Measurements from ENCODE around the gene VAV3.

The VAV3 gene

DNA sequence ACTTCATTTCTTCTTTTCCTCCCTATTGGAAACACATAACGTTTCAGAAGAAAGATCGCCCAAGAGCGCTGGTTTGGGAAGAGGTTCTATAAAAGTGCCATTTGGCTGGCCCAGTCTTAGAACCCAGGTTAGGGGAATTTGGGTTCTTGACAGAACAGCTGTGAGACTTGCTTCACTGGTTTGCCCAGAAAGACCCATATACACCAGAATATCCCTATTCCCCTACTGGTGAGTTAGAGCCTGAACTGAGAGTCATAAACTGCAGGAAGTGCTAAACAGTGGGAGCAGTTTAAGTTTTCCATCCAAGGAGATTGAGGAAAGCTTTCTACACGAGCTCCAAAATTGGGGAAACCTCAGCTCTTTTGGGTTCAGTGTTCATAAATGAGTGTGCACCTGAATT lies 275.2 kb downstream of the VAV3 start:
- DNase-seq (ENCODE audit: low read depth): no peak
- TF ChIP-seq, protein P1, sequence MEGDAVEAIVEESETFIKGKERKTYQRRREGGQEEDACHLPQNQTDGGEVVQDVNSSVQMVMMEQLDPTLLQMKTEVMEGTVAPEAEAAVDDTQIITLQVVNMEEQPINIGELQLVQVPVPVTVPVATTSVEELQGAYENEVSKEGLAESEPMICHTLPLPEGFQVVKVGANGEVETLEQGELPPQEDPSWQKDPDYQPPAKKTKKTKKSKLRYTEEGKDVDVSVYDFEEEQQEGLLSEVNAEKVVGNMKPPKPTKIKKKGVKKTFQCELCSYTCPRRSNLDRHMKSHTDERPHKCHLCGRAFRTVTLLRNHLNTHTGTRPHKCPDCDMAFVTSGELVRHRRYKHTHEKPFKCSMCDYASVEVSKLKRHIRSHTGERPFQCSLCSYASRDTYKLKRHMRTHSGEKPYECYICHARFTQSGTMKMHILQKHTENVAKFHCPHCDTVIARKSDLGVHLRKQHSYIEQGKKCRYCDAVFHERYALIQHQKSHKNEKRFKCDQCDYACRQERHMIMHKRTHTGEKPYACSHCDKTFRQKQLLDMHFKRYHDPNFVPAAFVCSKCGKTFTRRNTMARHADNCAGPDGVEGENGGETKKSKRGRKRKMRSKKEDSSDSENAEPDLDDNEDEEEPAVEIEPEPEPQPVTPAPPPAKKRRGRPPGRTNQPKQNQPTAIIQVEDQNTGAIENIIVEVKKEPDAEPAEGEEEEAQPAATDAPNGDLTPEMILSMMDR (conservative IDR thresholded peaks at IDR 0.05; ENCODE audit: low read depth, low read length): no peak
- no peak overlapping the region for H3K4me3 ChIP-seq (ENCODE audit: low read depth, low read length)

GRCh38 chr1:107689159-107689558 lies 275.8 kb downstream of the VAV3 start:
- TF ChIP-seq, protein P1 (conservative IDR thresholded peaks at IDR 0.05; ENCODE audit: low read depth, low read length): no peak
- no peak overlapping the region for H3K4me3 ChIP-seq (ENCODE audit: low read depth, low read length)
- no peak for DNase-seq (ENCODE audit: low read depth)

DNA sequence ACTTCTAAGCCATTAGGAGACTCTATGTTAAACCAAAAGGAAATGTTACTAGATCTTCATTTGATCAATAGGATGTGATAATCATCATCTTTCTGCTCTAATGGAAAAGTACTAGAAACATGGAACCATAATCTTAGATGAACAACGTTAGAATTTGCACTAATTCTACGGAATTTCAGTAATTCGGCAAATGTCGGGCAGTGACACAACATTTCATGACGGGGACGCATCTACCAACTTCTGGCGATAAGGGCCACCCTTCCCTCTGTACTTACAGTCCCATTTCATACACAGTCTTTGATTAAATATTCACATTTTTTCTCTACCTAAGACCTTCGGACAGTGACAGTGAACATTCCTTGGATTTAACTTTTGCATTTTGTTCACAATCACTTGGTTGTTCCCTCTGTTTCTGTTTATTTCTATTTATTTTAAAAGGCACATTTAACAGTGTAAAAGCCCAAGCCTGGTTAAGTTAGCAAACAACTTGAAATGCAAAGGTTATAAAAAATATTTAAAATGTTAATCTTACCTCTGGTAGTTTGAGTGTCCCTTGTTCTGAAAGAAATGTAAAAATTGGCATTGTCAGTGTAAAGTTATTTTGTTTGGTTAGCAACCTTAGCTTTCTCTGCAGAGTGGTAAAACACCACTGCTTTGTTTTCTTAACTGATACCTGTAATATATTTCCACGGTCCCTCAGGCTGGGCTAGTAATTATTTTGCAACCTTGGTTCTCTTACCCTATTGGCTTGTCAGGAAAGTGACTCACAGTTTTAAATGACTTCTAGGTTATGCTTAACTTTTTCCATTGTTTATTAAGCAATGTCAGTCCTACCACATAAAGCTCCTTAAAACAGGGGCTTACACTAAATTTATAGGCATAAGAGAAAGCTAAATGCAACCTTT lies 276.9 kb downstream of the VAV3 start:
- DNase-seq (ENCODE audit: low read depth): peak; percentile 29
- H3K4me3 ChIP-seq (ENCODE audit: low read depth, low read length): no peak overlapping the region
- TF ChIP-seq, protein P1 (conservative IDR thresholded peaks at IDR 0.05; ENCODE audit: low read depth, low read length): no peak

DNA sequence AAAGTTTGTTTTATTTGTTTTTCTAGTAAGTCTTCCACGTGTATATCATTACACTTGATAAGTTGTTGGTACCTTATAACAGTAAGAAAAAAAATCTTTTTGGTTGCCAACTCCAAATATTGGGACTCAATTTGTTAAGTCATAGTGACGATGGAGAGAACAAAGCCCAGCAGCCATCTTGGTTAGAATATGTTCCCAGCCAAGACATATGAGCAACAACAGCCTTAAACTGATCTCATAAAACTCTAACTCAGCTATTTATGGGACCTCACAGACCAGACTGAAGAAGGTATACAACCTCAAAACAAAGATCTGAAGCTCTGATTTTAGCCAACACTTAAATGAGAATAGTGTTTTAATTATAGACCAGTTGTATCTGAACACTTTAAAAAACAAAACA lies 281.3 kb downstream of the VAV3 start:
- TF ChIP-seq, protein P1 (conservative IDR thresholded peaks at IDR 0.05; ENCODE audit: low read depth, low read length): no peak
- no peak overlapping the region for H3K4me3 ChIP-seq (ENCODE audit: low read depth, low read length)

DNA sequence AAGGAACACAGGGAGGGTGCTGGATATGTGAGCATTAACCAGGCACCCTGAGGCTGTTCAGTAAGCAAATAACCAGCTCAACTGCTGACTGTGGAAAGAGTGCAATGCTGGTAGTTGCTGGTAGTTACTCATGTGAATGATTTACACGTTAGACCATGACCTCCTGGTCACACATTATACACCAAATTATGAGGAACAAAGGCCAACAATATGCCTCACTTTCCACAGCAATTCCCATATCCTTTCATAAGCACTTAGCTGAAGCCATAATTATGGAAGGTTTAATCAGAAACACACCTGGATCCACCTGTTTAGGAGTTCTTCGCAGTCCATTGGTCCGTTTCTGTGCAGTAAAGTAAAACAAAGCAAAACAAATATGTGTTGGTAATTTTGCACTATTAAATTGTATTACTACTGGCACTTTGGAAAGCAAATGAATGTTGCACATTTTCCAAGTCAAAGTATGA lies 281.8 kb downstream of the VAV3 start:
- TF ChIP-seq, protein P1 (conservative IDR thresholded peaks at IDR 0.05; ENCODE audit: low read depth, low read length): no peak
- H3K4me3 ChIP-seq (ENCODE audit: low read depth, low read length): no peak overlapping the region
- DNase-seq (ENCODE audit: low read depth): no peak

More for the DNA sequence above, 281.3 kb downstream of the VAV3 start:
- DNase-seq (ENCODE audit: low read depth): no peak

GRCh38 chr1:107682467-107682866 lies 282.5 kb downstream of the VAV3 start:
- DNase-seq (ENCODE audit: low read depth): no peak
- TF ChIP-seq, protein P1 (conservative IDR thresholded peaks at IDR 0.05; ENCODE audit: low read depth, low read length): no peak
- H3K4me3 ChIP-seq (ENCODE audit: low read depth, low read length): no peak overlapping the region
